ENCODE measurements around the gene PNPLA7. TPM values are rescaled to one million over a fixed set of nuclear protein-coding genes. Genes with fewer than 3 reads are reported as not detected.
"Not testable (repeated sequence)": the region's sequence is repeated elsewhere in the genome, so short reads cannot be mapped to it uniquely, and the experiment has no call there.

The PNPLA7 gene
- polyA plus RNA-seq, 6 donors from 2014 or later = 3.0 to 6.5 (median 5.8) TPM

GRCh38 chr9:137582286-137582860 is 32.2 kb upstream of the PNPLA7 start:
- Mint-ChIP-seq H3K27me3 (no peaks in the 10 kb centered on the region), H3K36me3 (peaks cover 0 to 8% of the 10 kb centered on the region in 2 donors), H3K4me3 (peak overlapping the region in 2 of 8 donors; percentile 21 to 41), H3K4me1 (peaks cover 7 to 15% (median 12%) of the 10 kb centered on the region in 3 donors), H3K9me3 (no peaks in the 10 kb centered on the region), H3K27ac (no peak overlapping the region)
- ATAC-seq (ENCODE audit: low read depth in 2 of 2) (no peak), DNase-seq (no peak)

- no peaks in the 10 kb centered on the region for H3K9me3 Mint-ChIP-seq
- H3K4me1 Mint-ChIP-seq = peaks cover 10 to 21% (median 19%) of the 10 kb centered on the region in 3 donors
- no peaks in the 10 kb centered on the region for H3K27me3 Mint-ChIP-seq
- H3K4me3 Mint-ChIP-seq = peak overlapping the region in 2 of 8 donors; percentile 2 to 21
- DNase-seq (no peak), ATAC-seq (ENCODE audit: low read depth in 2 of 2) (no peak)
- H3K27ac Mint-ChIP-seq = no peak overlapping the region
- H3K36me3 Mint-ChIP-seq = peaks cover 0 to 8% of the 10 kb centered on the region in 2 donors
Observed at GRCh38 chr9:137581361-137582285, 31.4 kb upstream of the PNPLA7 start.

- Mint-ChIP-seq H3K4me1 (peaks cover 12 to 28% (median 26%) of the 10 kb centered on the region in 3 donors), H3K27me3 (no peaks in the 10 kb centered on the region), H3K9me3 (no peaks in the 10 kb centered on the region), H3K4me3 (peak overlapping the region in 1 of 8 donors; percentile 50), H3K36me3 (peaks cover 0 to 2% of the 10 kb centered on the region in 2 donors), H3K27ac (no peak overlapping the region)
- DNase-seq (no peak), ATAC-seq (ENCODE audit: low read depth in 2 of 2) (no peak)
Observed at GRCh38 chr9:137580954-137581322, 30.7 kb upstream of the PNPLA7 start.

- Mint-ChIP-seq H3K27ac (no peak overlapping the region), H3K27me3 (no peaks in the 10 kb centered on the region), H3K4me1 (peaks cover 16 to 33% (median 32%) of the 10 kb centered on the region in 3 donors), H3K4me3 (peak overlapping the region in 2 of 8 donors; percentile 50 to 85), H3K36me3 (peaks cover 4 to 7% of the 10 kb centered on the region in 2 donors), H3K9me3 (no peaks in the 10 kb centered on the region)
- ATAC-seq (ENCODE audit: low read depth in 2 of 2) = no peak
- DNase-seq = no peak
Observed at GRCh38 chr9:137580209-137580953, 30.2 kb upstream of the PNPLA7 start.

DNA sequence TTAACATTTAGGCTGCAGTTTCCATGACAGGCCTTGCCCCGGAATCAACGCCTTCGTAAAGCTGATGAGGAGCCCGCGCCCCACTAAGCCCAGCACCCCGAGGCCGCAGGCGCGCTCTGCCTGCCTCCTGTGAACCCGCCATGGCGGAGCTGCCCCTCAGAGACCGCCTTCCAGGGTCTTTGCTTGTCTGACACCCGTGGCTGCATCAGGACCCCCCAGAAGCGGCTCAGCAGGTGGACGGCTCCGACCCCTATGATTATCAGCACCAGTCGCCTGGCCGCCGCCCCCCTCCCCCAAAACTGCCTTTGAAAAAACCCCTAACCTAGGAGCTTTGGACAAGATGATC is 29.0 kb upstream of the PNPLA7 start:
- DNase-seq (no peak), ATAC-seq (ENCODE audit: low read depth in 2 of 2) (no peak)
- Mint-ChIP-seq H3K36me3 (peaks cover 8 to 12% of the 10 kb centered on the region in 2 donors), H3K4me1 (peaks cover 21 to 40% (median 34%) of the 10 kb centered on the region in 3 donors), H3K4me3 (peak overlapping the region; percentile 72 to 90 (median 84)), H3K27me3 (no peaks in the 10 kb centered on the region), H3K9me3 (no peaks in the 10 kb centered on the region), H3K27ac (peak overlapping the region in 3 of 6 donors; percentile 34 to 85 (median 79))

GRCh38 chr9:137578518-137579258 is 28.5 kb upstream of the PNPLA7 start, which contains the start of gene DPH7:
Gene DPH7 (minus strand): TSS chr9:137578925. CDS start chr9:137578777, 148 bp downstream.
- ATAC-seq (ENCODE audit: low read depth in 2 of 2) = peak; percentile 98 to 99
- Mint-ChIP-seq H3K4me1 (peaks cover 21 to 40% (median 34%) of the 10 kb centered on the region in 3 donors), H3K27ac (peak within 1 kb of the TSS in 4 of 6 donors; percentile 34 to 85 (median 63)), H3K4me3 (peak within 1 kb of the TSS; percentile 76 to 93 (median 84)), H3K27me3 (no peaks in the 10 kb centered on the region), H3K36me3 (peaks cover 8 to 12% of the 10 kb centered on the region in 2 donors), H3K9me3 (no peaks in the 10 kb centered on the region)
- DNase-seq = peak; percentile 94

DNA sequence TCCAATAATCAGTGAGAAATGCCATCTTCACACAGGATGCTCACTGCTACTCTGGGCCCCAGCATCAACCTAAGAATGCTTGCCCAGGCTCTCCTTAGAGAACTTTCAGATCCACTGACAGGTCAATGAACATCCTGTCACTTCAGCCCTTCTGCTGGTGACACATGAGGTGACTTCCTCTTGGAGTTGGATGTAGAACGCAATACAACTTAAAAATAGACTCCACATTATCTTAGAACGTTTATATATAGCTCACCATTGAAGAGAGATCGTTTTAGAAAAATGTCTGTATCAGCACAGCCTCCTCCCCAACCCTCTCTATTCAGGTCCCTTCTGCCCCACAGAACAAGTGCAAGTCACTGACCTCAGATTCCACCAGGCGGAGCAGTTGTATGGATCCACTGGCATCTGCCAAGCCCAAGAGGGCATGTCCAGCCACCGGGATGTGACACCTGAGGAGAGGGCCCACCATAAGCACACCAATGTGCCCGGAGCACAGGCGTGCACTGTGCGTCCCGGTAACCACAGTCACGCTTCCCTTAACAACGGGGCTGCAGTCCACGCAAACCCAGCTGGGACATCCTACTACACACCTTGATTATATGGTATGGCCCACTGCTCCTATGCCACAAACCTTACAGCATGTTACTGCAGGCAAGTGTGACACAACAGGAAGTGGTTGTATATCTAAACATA is 25.7 kb upstream of the PNPLA7 start:
- DNase-seq = no peak
- no peak for ATAC-seq (ENCODE audit: low read depth in 2 of 2)
- Mint-ChIP-seq H3K4me3 (peak overlapping the region in 5 of 8 donors; percentile 36 to 75 (median 67)), H3K27me3 (no peaks in the 10 kb centered on the region), H3K36me3 (peaks cover 17 to 19% of the 10 kb centered on the region in 2 donors), H3K9me3 (no peaks in the 10 kb centered on the region), H3K4me1 (peaks cover 25 to 45% (median 35%) of the 10 kb centered on the region in 3 donors), H3K27ac (peak overlapping the region in 2 of 6 donors; percentile 37 to 47)

- no peaks in the 10 kb centered on the region for H3K9me3 Mint-ChIP-seq
- H3K36me3 Mint-ChIP-seq = peaks cover 17 to 19% of the 10 kb centered on the region in 2 donors
- no peaks in the 10 kb centered on the region for H3K27me3 Mint-ChIP-seq
- DNase-seq (no peak), ATAC-seq (ENCODE audit: low read depth in 2 of 2) (no peak)
- H3K4me3 Mint-ChIP-seq = peak overlapping the region in 1 of 8 donors; percentile 75
- peak overlapping the region in 1 of 6 donors; percentile 37 for H3K27ac Mint-ChIP-seq
- peaks cover 31 to 50% (median 41%) of the 10 kb centered on the region in 3 donors for H3K4me1 Mint-ChIP-seq
Observed at GRCh38 chr9:137575364-137575715, 25.1 kb upstream of the PNPLA7 start.

DNA sequence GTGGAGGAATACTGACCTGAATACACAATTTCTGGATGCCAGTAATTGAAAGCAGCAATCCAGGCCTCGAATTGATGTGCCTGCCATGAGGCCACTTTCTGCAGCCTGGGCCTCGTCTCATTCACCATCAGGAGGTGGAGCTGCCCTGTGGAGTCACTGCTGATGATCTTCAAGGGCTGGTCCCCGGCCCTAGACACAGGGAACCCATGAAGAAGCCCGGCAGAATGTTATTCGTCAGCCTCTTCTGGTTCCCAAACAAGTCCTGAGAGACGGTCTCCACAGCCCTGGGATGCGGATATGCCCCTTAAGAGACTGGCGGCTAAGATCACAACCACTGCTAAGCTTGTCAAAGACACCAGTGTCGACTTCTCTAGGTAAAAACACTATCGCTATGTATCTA is 24.0 kb upstream of the PNPLA7 start:
- Mint-ChIP-seq H3K4me3 (no peak overlapping the region), H3K4me1 (peaks cover 36 to 50% (median 38%) of the 10 kb centered on the region in 3 donors), H3K36me3 (peaks cover 17 to 19% of the 10 kb centered on the region in 2 donors), H3K9me3 (no peaks in the 10 kb centered on the region), H3K27me3 (no peaks in the 10 kb centered on the region), H3K27ac (no peak overlapping the region)
- DNase-seq (no peak), ATAC-seq (ENCODE audit: low read depth in 2 of 2) (no peak)

DNA sequence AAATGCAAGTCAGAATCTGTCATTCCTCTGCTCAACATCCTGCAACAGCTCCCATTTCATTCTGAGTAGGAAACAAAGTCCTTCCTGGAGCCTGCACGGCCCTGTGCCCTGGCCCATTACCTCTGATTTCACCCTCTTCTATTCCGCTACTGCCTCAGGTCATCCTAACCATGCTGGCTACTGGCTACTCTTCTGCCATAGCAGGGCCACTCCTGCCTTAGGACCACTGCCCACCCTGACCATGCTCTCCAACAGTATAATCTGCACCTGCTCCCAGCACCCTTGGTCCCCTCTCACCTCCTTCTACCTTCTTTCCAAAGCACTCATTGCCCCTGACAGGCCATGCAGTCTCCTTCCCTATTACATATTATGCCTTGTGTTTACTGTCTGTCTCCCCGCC is 20.4 kb upstream of the PNPLA7 start:
- H3K9me3 Mint-ChIP-seq = peaks cover 0 to 2% (median 0%) of the 10 kb centered on the region in 7 donors
- ATAC-seq (ENCODE audit: low read depth in 2 of 2) (no peak), DNase-seq (no peak)
- peak overlapping the region in 2 of 8 donors; percentile 32 to 44 for H3K4me3 Mint-ChIP-seq
- H3K4me1 Mint-ChIP-seq = peaks cover 18 to 31% (median 29%) of the 10 kb centered on the region in 3 donors
- peak overlapping the region in 5 of 6 donors; percentile 59 to 91 (median 76) for H3K27ac Mint-ChIP-seq
- peaks cover 15 to 16% of the 10 kb centered on the region in 2 donors for H3K36me3 Mint-ChIP-seq
- no peaks in the 10 kb centered on the region for H3K27me3 Mint-ChIP-seq

GRCh38 chr9:137569609-137570203 is 19.5 kb upstream of the PNPLA7 start:
- H3K4me1 Mint-ChIP-seq = peaks cover 14 to 25% (median 25%) of the 10 kb centered on the region in 3 donors
- H3K27ac Mint-ChIP-seq = peak overlapping the region in 1 of 6 donors; percentile 67
- H3K4me3 Mint-ChIP-seq = no peak overlapping the region
- peaks cover 8 to 9% of the 10 kb centered on the region in 2 donors for H3K36me3 Mint-ChIP-seq
- H3K27me3 Mint-ChIP-seq = no peaks in the 10 kb centered on the region
- DNase-seq = no peak
- ATAC-seq (ENCODE audit: low read depth in 2 of 2) = no peak
- peaks cover 0 to 2% (median 0%) of the 10 kb centered on the region in 7 donors for H3K9me3 Mint-ChIP-seq

DNA sequence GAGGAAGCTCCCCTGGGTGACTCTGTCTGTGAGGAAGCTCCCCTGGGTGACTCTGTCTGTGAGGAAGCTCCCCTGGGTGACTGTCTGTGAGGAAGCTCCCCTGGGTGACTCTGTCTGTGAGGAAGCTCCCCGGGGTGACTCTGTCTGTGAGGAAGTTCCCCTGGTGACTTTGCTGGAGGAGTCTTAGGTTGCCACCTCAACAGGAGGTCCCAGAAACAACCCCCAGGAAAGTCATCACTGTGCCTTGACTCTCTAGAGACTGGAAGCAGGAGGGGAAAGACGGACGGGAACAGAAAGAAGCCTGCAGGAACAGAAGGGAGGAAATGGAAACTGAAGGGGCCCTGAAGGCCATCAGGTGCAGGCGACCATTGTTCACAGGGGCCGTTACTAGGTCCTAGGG is 18.2 kb upstream of the PNPLA7 start:
- Mint-ChIP-seq H3K4me3 (peak overlapping the region in 1 of 8 donors; percentile 47), H3K27ac (peak overlapping the region; percentile 38 to 92 (median 86)), H3K4me1 (peaks cover 24 to 38% (median 37%) of the 10 kb centered on the region in 3 donors), H3K36me3 (peaks cover 16 to 20% of the 10 kb centered on the region in 2 donors)
- H3K27me3 Mint-ChIP-seq, DNase-seq, H3K9me3 Mint-ChIP-seq: not testable (repeated sequence)
- peak; percentile 41 to 65 for ATAC-seq (ENCODE audit: low read depth in 2 of 2)

Data from naive B cell (primary cell).